SU-DHL-6 (cell line): ENCODE results near the gene KNOP1.

Experiments
- EZH2phosphoT487 ChIP-seq: fragments of 200-600 bp; sonication (generic), shearing (Covaris generic); conservative IDR thresholded peaks from 2 replicates; pipeline ENCODE4 v1.6.1; 2018; ENCODE audit warnings: mild to moderate bottlenecking, antibody characterized with exemption, low read length, moderate library complexity, mixed read lengths
- TF ChIP-seq, protein P1 (sequence below): fragments of 200-600 bp; sonication (generic); IDR thresholded peaks from one replicate; pipeline ENCODE4 v1.5.1; 2017; ENCODE audit warnings: antibody characterized with exemption, mild to moderate bottlenecking, low read length, moderate library complexity; ENCODE audit not compliant: insufficient read depth, poor library complexity, severe bottlenecking

DNA sequence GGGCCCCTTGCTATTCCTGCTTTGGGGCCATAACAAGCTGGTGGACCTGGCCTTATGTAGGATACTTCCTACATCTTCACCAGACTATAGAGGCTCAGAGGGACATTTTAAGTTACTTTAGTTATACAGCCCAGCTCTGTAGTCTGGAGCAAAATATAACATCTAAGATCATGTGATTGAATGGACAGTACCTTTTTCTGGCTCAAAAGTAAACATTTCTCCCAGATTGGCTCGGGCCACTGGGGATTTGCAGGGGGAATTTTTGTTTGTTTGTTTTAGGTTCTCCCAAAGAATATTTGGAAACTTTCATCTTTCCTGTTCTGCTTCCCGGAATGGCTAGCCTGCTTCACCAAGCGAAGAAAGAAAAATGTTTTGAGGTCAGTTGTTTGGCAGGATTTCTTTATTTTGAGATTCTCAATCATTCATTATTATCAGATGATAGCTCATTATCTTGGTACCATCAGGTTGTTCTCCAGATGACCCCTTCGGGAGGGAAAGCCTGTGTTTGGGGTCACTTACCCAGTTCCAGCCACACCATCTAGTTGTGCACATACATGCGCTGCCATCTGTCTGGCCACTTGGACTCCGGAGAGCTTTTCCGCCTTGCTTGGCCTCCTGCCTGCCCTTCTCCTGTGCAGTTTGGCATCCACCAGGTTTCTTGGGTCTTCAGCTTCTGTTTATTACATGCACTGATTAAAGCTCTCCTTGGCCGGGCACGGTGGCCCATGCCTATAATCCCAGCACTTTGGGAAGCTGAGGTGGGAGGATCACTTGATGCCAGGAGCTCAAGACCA, 17.2 kb upstream of the KNOP1 start:
- TF ChIP-seq, protein P1, sequence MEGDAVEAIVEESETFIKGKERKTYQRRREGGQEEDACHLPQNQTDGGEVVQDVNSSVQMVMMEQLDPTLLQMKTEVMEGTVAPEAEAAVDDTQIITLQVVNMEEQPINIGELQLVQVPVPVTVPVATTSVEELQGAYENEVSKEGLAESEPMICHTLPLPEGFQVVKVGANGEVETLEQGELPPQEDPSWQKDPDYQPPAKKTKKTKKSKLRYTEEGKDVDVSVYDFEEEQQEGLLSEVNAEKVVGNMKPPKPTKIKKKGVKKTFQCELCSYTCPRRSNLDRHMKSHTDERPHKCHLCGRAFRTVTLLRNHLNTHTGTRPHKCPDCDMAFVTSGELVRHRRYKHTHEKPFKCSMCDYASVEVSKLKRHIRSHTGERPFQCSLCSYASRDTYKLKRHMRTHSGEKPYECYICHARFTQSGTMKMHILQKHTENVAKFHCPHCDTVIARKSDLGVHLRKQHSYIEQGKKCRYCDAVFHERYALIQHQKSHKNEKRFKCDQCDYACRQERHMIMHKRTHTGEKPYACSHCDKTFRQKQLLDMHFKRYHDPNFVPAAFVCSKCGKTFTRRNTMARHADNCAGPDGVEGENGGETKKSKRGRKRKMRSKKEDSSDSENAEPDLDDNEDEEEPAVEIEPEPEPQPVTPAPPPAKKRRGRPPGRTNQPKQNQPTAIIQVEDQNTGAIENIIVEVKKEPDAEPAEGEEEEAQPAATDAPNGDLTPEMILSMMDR: no peak
- TF ChIP-seq EZH2phosphoT487: no peak
